AG04449 (cell line): ENCODE results near the gene PMP22.
"Not testable (repeated sequence)": the region's sequence is repeated elsewhere in the genome, so short reads cannot be mapped to it uniquely, and the experiment has no call there.

ENCODE experiments used
- CTCF ChIA-PET: fragments of 350-600 bp; formaldehyde crosslinking; extraction: SDS; loops from one replicate; lab custom pipeline; 2021; ENCODE audit warnings: antibody characterized with exemption; lab: Yijun Ruan, JAX
- POLR2A ChIA-PET: fragments of 400-600, 350-600 bp; formaldehyde crosslinking; extraction: SDS; loops from one replicate; lab custom pipeline; 2020; ENCODE audit warnings: antibody characterized with exemption, inconsistent platforms; lab: Yijun Ruan, JAX
- DNase-seq: peaks from one replicate; pipeline ENCODE4 v3.0.0-alpha.2; 2010; ENCODE audit warnings: low read depth, low spot score
- H3K4me3 ChIP-seq: 2 replicates; pipeline ENCODE4 v1.5.1; 2011; ENCODE audit warnings: low read depth, mild to moderate bottlenecking, control low read depth, low read length
- CTCF ChIP-seq: IDR thresholded peaks from one replicate; pipeline ENCODE4 v1.5.1; 2011; ENCODE audit warnings: mild to moderate bottlenecking, moderate library complexity, low read length, control low read depth, inconsistent platforms; ENCODE audit not compliant: insufficient read depth; ENCODE audit errors: missing control alignments

The PMP22 gene

GRCh38 chr17:15231851-15232516 is 33.1 kb downstream of the PMP22 start:
- ChIA-PET CTCF (interaction anchor here (0.5 to 7.3 kb wide), 7 partner anchors 9 to 271 kb away, joined by 3 to 53 read pairs (median 5); no protein-coding TSS in a partner anchor), POLR2A (no interaction called here)
- TF ChIP-seq CTCF = no peak

GRCh38 chr17:15230866-15231265 is 34.3 kb downstream of the PMP22 start:
- ChIA-PET POLR2A (no interaction called here), CTCF (interaction anchor here (6.6 to 7.3 kb wide), 2 partner anchors 27 to 272 kb away, joined by 45 to 53 read pairs; no protein-coding TSS in a partner anchor)
- no peak for DNase-seq
- no peak for TF ChIP-seq CTCF
- H3K4me3 ChIP-seq = no peak overlapping the region

More at GRCh38 chr17:15231851-15232516, 33.1 kb downstream of the PMP22 start:
- no peak for DNase-seq
- no peak overlapping the region for H3K4me3 ChIP-seq

GRCh38 chr17:15221827-15222226 is 43.3 kb downstream of the PMP22 start:
- CTCF ChIA-PET = interaction anchor here (0.9 to 2.5 kb wide), 2 partner anchors 8 to 11 kb away, joined by 3 to 8 read pairs; no protein-coding TSS in a partner anchor
- DNase-seq, H3K4me3 ChIP-seq, POLR2A ChIA-PET: not testable (repeated sequence)

- DNase-seq = peak; percentile 16
- TF ChIP-seq CTCF = no peak
- ChIA-PET POLR2A (no interaction called here), CTCF (no interaction called here)
- H3K4me3 ChIP-seq = no peak overlapping the region
Observed at GRCh38 chr17:15220785-15221184, 44.3 kb downstream of the PMP22 start.

- CTCF ChIA-PET = no interaction called here
- POLR2A ChIA-PET = no interaction called here
- no peak for DNase-seq
- TF ChIP-seq CTCF = no peak
- H3K4me3 ChIP-seq = no peak overlapping the region
Observed at GRCh38 chr17:15216481-15216880, 48.6 kb downstream of the PMP22 start.

- DNase-seq = no peak
- no peak overlapping the region for H3K4me3 ChIP-seq
- peak; percentile 17 for TF ChIP-seq CTCF
- CTCF ChIA-PET = interaction anchor here (0.7 to 2.9 kb wide), 11 partner anchors 9 to 1651 kb away, joined by 3 to 13 read pairs (median 5); no protein-coding TSS in a partner anchor
- POLR2A ChIA-PET = no interaction called here
Observed at GRCh38 chr17:15213381-15214087, 51.6 kb downstream of the PMP22 start.
